ENCODE data around the gene PBX3. TPM values are rescaled to one million over a fixed set of nuclear protein-coding genes. Genes with fewer than 3 reads are reported as not detected.

Gene PBX3
- total and polyA plus RNA-seq, 10 of the 15 experiments (the other 5 are each of a cell fraction or from before 2014, with no cell fraction given) = 6.7 to 146 (median 22.2) TPM

DNA sequence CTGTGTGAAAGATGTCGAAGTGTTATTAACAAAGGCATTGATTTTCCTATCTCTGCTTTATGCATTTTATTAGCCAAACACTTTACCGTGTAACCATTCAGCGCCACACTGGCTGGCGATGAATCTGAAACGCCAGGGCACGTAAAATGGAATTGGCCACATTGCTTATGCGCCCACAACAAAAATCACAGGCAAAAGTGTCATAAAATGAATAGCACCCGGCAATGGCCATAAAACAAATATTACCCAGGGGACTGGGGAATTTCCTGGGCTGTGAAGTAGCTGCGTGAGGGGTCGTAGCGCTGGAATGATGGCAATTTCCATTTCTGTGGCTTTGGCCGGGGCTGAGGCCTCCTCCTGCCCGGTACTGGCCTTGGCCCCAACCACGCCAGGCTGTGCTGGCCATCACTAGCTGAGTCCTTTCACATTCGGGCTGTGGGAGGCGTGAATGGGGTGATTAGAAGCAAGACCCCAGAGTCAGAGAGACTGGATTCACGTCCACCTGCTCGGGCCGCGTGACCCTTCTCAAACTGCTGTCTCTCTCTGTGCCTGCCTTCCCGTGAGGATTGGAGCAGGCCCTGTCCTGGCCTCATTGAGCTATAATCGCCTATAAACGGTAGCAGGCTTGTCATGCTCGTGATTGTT, 254.5 kb downstream of the PBX3 start (continued):
- no peak for TF ChIP-seq CREM (IDR thresholded peaks at IDR 0.05; ENCODE audit: low read depth)

DNA sequence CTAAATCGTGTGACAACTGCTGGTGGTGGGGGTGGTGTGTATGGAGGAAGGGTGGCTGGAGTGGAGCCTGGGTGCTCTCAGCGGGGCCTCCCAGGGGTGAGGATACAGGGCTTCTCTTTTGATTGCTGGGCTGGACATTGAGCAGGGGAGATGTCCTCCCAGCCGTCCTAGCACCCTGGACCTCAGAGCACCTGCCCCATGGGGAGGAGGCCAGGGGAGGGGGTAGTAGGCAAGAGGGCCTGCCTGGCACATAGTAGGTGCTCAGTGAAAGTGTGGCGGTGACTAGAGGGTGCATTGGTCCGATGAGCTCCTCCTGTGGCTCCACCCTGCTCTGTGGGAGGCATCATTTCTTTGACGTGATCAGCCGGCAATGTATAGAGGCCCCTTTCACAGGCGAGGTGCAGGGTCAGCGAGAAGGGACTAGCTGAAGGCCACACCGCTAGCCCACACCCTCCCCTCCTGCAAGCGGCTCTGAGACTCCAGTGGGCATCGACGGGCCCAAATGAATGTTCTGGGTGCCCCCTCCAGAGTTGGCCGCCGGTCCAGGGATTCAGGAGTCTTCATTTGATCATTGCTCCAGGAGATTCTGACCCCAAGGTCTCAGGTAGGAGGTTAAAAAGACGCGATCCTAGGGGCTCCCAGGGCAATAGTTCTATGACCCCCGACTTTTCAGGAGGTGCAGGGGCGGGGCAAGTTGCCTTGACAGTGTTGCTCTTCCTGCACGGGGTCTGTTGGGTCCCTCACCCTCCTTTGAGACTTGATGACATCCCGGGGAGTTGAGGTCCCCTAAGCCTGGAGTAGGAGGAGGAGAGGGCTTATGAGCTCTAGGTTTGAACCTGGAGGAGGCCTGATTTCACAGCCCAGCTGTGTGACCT, 255.5 kb downstream of the PBX3 start:
- H4K20me1 ChIP-seq (ENCODE audit: control insufficient read depth, insufficient read depth) = no peaks in the 10 kb centered on the region
- no TSS peak for BruUV-seq (replicated peaks)

More for the DNA sequence above, 255.5 kb downstream of the PBX3 start:
- H3K4me3 ChIP-seq = no peak overlapping the region
- intact Hi-C loops (cut with micrococcal nuclease; ENCODE audit: unreplicated experiment) (no loop called here), in situ Hi-C loops (cut with MboI) (no loop called here)
- CTCF ChIA-PET = no interaction called here
- H3K4me2 ChIP-seq (ENCODE audit: control insufficient read depth, insufficient read depth) = no peak overlapping the region
- no peaks in the 10 kb centered on the region for H3K27me3 ChIP-seq (replicated peaks in 1 of 2; ENCODE audit: control insufficient read depth in 2 of 2, insufficient read depth in 2 of 2, low read length in 1 of 2)
- H3K36me3 ChIP-seq (ENCODE audit: control insufficient read depth in 2 of 2, insufficient read depth in 2 of 2, low read length in 1 of 2) = no peaks in the 10 kb centered on the region
- no peak for ATAC-seq
- no peak for TF ChIP-seq STAT3 (IDR thresholded peaks at IDR 0.05; ENCODE audit: low read depth, low read length)
- no peak for TF ChIP-seq BRCA1 (IDR thresholded peaks at IDR 0.05; ENCODE audit: low read depth, low read length)
- no peak for TF ChIP-seq SPI1 (IDR thresholded peaks at IDR 0.05; ENCODE audit: borderline replicate concordance, insufficient read depth, low read depth, low read length)
- TF ChIP-seq RCOR1 (conservative IDR thresholded peaks at IDR 0.05; ENCODE audit: low read depth, low read length) = no peak
- TF ChIP-seq PML (IDR thresholded peaks at IDR 0.05; ENCODE audit: low read length) = no peak
- TF ChIP-seq SIX5 (IDR thresholded peaks at IDR 0.05; ENCODE audit: low read depth, low read length, severe bottlenecking) = no peak
- TF ChIP-seq MTA3 (IDR thresholded peaks at IDR 0.05; ENCODE audit: borderline replicate concordance, low read length) = no peak
- TF ChIP-seq NFYA (IDR thresholded peaks at IDR 0.05; ENCODE audit: borderline replicate concordance, low read depth, low read length) = no peak
- no peak for TF ChIP-seq MXI1 (IDR thresholded peaks at IDR 0.05; ENCODE audit: low read depth, low read length)
- no peak for TF ChIP-seq PAX5 (IDR thresholded peaks at IDR 0.05; ENCODE audit: borderline replicate concordance, low read depth, low read length)
- TF ChIP-seq, protein P1, sequence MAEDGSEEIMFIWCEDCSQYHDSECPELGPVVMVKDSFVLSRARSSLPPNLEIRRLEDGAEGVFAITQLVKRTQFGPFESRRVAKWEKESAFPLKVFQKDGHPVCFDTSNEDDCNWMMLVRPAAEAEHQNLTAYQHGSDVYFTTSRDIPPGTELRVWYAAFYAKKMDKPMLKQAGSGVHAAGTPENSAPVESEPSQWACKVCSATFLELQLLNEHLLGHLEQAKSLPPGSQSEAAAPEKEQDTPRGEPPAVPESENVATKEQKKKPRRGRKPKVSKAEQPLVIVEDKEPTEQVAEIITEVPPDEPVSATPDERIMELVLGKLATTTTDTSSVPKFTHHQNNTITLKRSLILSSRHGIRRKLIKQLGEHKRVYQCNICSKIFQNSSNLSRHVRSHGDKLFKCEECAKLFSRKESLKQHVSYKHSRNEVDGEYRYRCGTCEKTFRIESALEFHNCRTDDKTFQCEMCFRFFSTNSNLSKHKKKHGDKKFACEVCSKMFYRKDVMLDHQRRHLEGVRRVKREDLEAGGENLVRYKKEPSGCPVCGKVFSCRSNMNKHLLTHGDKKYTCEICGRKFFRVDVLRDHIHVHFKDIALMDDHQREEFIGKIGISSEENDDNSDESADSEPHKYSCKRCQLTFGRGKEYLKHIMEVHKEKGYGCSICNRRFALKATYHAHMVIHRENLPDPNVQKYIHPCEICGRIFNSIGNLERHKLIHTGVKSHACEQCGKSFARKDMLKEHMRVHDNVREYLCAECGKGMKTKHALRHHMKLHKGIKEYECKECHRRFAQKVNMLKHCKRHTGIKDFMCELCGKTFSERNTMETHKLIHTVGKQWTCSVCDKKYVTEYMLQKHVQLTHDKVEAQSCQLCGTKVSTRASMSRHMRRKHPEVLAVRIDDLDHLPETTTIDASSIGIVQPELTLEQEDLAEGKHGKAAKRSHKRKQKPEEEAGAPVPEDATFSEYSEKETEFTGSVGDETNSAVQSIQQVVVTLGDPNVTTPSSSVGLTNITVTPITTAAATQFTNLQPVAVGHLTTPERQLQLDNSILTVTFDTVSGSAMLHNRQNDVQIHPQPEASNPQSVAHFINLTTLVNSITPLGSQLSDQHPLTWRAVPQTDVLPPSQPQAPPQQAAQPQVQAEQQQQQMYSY (CRISPR knock-in tag; IDR thresholded peaks at IDR 0.05) = no peak
- POLR2A ChIA-PET = no interaction called here
- H3K9me3 ChIP-seq (replicated peaks; ENCODE audit: control insufficient read depth, insufficient read depth, low read length) = no peaks in the 10 kb centered on the region; the same call in 2 of the 3 replicates
- H3K9ac ChIP-seq (ENCODE audit: control insufficient read depth, insufficient read depth, low read length) = no peak overlapping the region
- no peak overlapping the region for H3K27ac ChIP-seq (ENCODE audit: control insufficient read depth, insufficient read depth)
- 51% methylated on average over 20 of the region's 21 CpGs for WGBS (ENCODE audit: insufficient coverage, insufficient replicate concordance, low lambda C conversion rate, missing lambda C conversion rate)
- no peak for FAIRE-seq
- no peak overlapping the region for H2AFZ ChIP-seq (ENCODE audit: control insufficient read depth, low read depth, low read length)
- no peak for DNase-seq (ENCODE audit: low read depth, low spot score)
- H3K79me2 ChIP-seq (ENCODE audit: control insufficient read depth, insufficient read depth, low read length) = no peaks in the 10 kb centered on the region
- H3K4me1 ChIP-seq (ENCODE audit: control insufficient read depth, insufficient read depth, low read length) = no peaks in the 10 kb centered on the region
- SMC1A ChIA-PET (ENCODE audit: uncharacterized antibody, unreplicated experiment) = no interaction called here
- RAD21 ChIA-PET (ENCODE audit: unreplicated experiment) = no interaction called here
